HepG2 (cell line): ENCODE data around the gene FAM20C.

Source experiments
- ARID2 ChIP-seq: sonication (generic); formaldehyde crosslinking; IDR thresholded peaks from 2 replicates; pipeline ENCODE4 v1.8.1; 2022; ENCODE audit warnings: mild to moderate bottlenecking, missing genetic modification reagents, borderline replicate concordance
- BCLAF1 ChIP-seq: fragments of 450-650 bp; IDR thresholded peaks from 2 replicates; pipeline ENCODE4 v1.6.1; 2017; ENCODE audit warnings: mild to moderate bottlenecking
- CTCF ChIP-seq: sonication (generic); formaldehyde crosslinking; IDR thresholded peaks from 2 replicates; pipeline ENCODE4 v1.5.0; 2020; ENCODE audit warnings: mild to moderate bottlenecking, missing genetic modification reagents, moderate library complexity
- MEIS1 ChIP-seq: sonication (generic); formaldehyde crosslinking; IDR thresholded peaks from 2 replicates; pipeline ENCODE4 v1.9.0; 2021; ENCODE audit warnings: mild to moderate bottlenecking, missing genetic modification reagents, moderate library complexity, borderline replicate concordance
- MYNN ChIP-seq: sonication (generic); formaldehyde crosslinking; IDR thresholded peaks from 2 replicates; pipeline ENCODE4 v1.4.0; 2020; ENCODE audit warnings: mild to moderate bottlenecking, low read depth, missing genetic modification reagents
- REST ChIP-seq, 2 experiments: IDR thresholded peaks; 2 replicates each; pipeline ENCODE4 v1.6.1; 2011 to 2012; ENCODE audit warnings: low read length in 2 of 2, borderline replicate concordance in 1 of 2, low read depth in 1 of 2, mild to moderate bottlenecking in 1 of 2, moderate library complexity in 1 of 2
- RNF2 ChIP-seq: fragments of 450-650 bp; conservative IDR thresholded peaks from 2 replicates; pipeline ENCODE4 v1.6.1; 2016; ENCODE audit warnings: low read depth
- SIN3B ChIP-seq: fragments of 150-350 bp; IDR thresholded peaks from 2 replicates; pipeline ENCODE4 v1.6.1; 2014; ENCODE audit warnings: low read length
- USF2 ChIP-seq, 2 experiments: sonication (generic) in 1 of 2; formaldehyde crosslinking in 1 of 2; IDR thresholded peaks; 2 replicates each; pipeline versions ENCODE4 v1.5.1 to v1.6.1; 2011 to 2020; ENCODE audit warnings: borderline replicate concordance in 1 of 2, low read depth in 1 of 2, low read length in 1 of 2, mild to moderate bottlenecking in 1 of 2, missing genetic modification reagents in 1 of 2, moderate library complexity in 1 of 2

GRCh38 chr7:256461-256940 is 64.1 kb downstream of the FAM20C start:
- TF ChIP-seq USF2 (IDR thresholded peaks at IDR 0.05; ENCODE audit: low read depth, low read length) = no peak
- TF ChIP-seq USF2 (CRISPR knock-in tag; IDR thresholded peaks at IDR 0.05; ENCODE audit: borderline replicate concordance) = no peak
- no peak for TF ChIP-seq ARID2
- no peak for TF ChIP-seq CTCF
- TF ChIP-seq RNF2 = no peak
- TF ChIP-seq BCLAF1 = no peak
- TF ChIP-seq MYNN (CRISPR knock-in tag) = no peak
- no peak for TF ChIP-seq MEIS1 (CRISPR knock-in tag)
- TF ChIP-seq SIN3B = no peak
- TF ChIP-seq REST (IDR thresholded peaks at IDR 0.05; ENCODE audit: borderline replicate concordance in 1 of 2, low read depth in 1 of 2, low read length in 2 of 2) = no peak
